Activated naive CD4-positive, alpha-beta T cell treated with anti-CD3 and anti-CD28 coated beads for 36 hours (primary cell): Measurements from ENCODE around the gene NIPAL1. TPM values are rescaled to one million over a fixed set of nuclear protein-coding genes. Genes with fewer than 3 reads are reported as not detected.
A peak's percentile ranks its signal among the peaks of the same experiment; 100 is the strongest.

Experiments
- CTCF ChIA-PET: fragments of 350-600 bp; sonication (Branson Sonifier 250); formaldehyde crosslinking; loops from one replicate; lab custom pipeline; 2021; ENCODE audit warnings: antibody characterized with exemption; lab: Charles Lee
- DNase-seq: peaks from one replicate; pipeline ENCODE4 v3.0.0-alpha.2; 2020
- H3K27ac Mint-ChIP-seq: one replicate; pipeline ENCODE4 v1.8.0; 2021; ENCODE audit warnings: mild to moderate bottlenecking, mixed read lengths
- H3K27me3 Mint-ChIP-seq: one replicate; pipeline ENCODE4 v1.8.0; 2021; ENCODE audit warnings: low read depth, mixed read lengths
- H3K36me3 Mint-ChIP-seq: one replicate; pipeline ENCODE4 v1.8.0; 2021; ENCODE audit warnings: low read depth, mixed read lengths
- H3K4me1 Mint-ChIP-seq: one replicate; pipeline ENCODE4 v1.8.0; 2021; ENCODE audit warnings: low read depth, mixed read lengths
- H3K4me3 Mint-ChIP-seq: one replicate; pipeline ENCODE4 v1.8.0; 2021; ENCODE audit warnings: mild to moderate bottlenecking, moderate library complexity, mixed read lengths
- H3K9me3 Mint-ChIP-seq: one replicate; pipeline ENCODE4 v1.8.0; 2021; ENCODE audit warnings: mixed read lengths
- intact Hi-C: fragments of 100-400 bp; cut with micrococcal nuclease; formaldehyde crosslinking; loops from one replicate; pipeline ENCODE4 v1.15.1; 2023
- total RNA-seq, 2 experiments: library from RNA; stranded (reverse); gene quantifications; one replicate each; pipeline ENCODE4 v1.2.3, GENCODE V29; 2021

The NIPAL1 gene
- total RNA-seq, 2 experiments from 2014 or later = 1.0 to 2.0 TPM

- H3K36me3 Mint-ChIP-seq = peaks cover 24% of the 10 kb centered on the region
- intact Hi-C loops = loop anchor here (5.0 kb wide), 1 partner anchor 65 kb away; no protein-coding TSS in a partner anchor
Observed at GRCh38 chr4:48067536-48067935, 51.0 kb downstream of the NIPAL1 start.

GRCh38 chr4:48068182-48068581, 51.6 kb downstream of the NIPAL1 start:
- no peak overlapping the region for H3K27ac Mint-ChIP-seq
- intact Hi-C loops = loop anchor here (5.0 kb wide), 1 partner anchor 66 kb away; no protein-coding TSS in a partner anchor
- peaks cover 36% of the 10 kb centered on the region for H3K4me1 Mint-ChIP-seq
- H3K27me3 Mint-ChIP-seq = no peaks in the 10 kb centered on the region
- H3K9me3 Mint-ChIP-seq = no peaks in the 10 kb centered on the region
- CTCF ChIA-PET = interaction anchor here (1.2 to 8.4 kb wide), 5 partner anchors 15 to 66 kb away, joined by 3 to 74 read pairs (median 5); no protein-coding TSS in a partner anchor
- DNase-seq = no peak
- H3K36me3 Mint-ChIP-seq = peaks cover 22% of the 10 kb centered on the region
- no peak overlapping the region for H3K4me3 Mint-ChIP-seq

More at GRCh38 chr4:48067536-48067935, 51.0 kb downstream of the NIPAL1 start:
- no peaks in the 10 kb centered on the region for H3K9me3 Mint-ChIP-seq
- peaks cover 36% of the 10 kb centered on the region for H3K4me1 Mint-ChIP-seq
- H3K27me3 Mint-ChIP-seq = no peaks in the 10 kb centered on the region
- no peak overlapping the region for H3K4me3 Mint-ChIP-seq
- H3K27ac Mint-ChIP-seq = no peak overlapping the region
- CTCF ChIA-PET = interaction anchor here (1.2 to 8.4 kb wide), 6 partner anchors 16 to 65 kb away, joined by 3 to 74 read pairs (median 4); no protein-coding TSS in a partner anchor
- no peak for DNase-seq

GRCh38 chr4:48069026-48069425, 52.5 kb downstream of the NIPAL1 start:
- Mint-ChIP-seq H3K27ac (no peak overlapping the region), H3K9me3 (no peaks in the 10 kb centered on the region), H3K4me1 (peaks cover 36% of the 10 kb centered on the region), H3K4me3 (no peak overlapping the region), H3K27me3 (no peaks in the 10 kb centered on the region), H3K36me3 (peaks cover 24% of the 10 kb centered on the region)
- no peak for DNase-seq
- intact Hi-C loops = loop anchor here (5.0 kb wide), 1 partner anchor 67 kb away; no protein-coding TSS in a partner anchor
- CTCF ChIA-PET = interaction anchor here (1.2 to 8.4 kb wide), 4 partner anchors 15 to 64 kb away, joined by 3 to 74 read pairs (median 6); no protein-coding TSS in a partner anchor

GRCh38 chr4:48071191-48071590, 54.6 kb downstream of the NIPAL1 start:
- Mint-ChIP-seq H3K27ac (no peak overlapping the region), H3K9me3 (no peaks in the 10 kb centered on the region), H3K27me3 (no peaks in the 10 kb centered on the region), H3K4me1 (peaks cover 25% of the 10 kb centered on the region), H3K36me3 (peaks cover 31% of the 10 kb centered on the region), H3K4me3 (no peak overlapping the region)
- intact Hi-C loops = no loop called here
- CTCF ChIA-PET = interaction anchor here (0.5 to 8.4 kb wide), 2 partner anchors 35 to 76 kb away, joined by 5 to 74 read pairs; no protein-coding TSS in a partner anchor
- DNase-seq = no peak

GRCh38 chr4:48073567-48074103, 57.1 kb downstream of the NIPAL1 start:
- Mint-ChIP-seq H3K27ac (no peak overlapping the region), H3K36me3 (peaks cover 22% of the 10 kb centered on the region), H3K4me1 (peaks cover 11% of the 10 kb centered on the region), H3K9me3 (no peaks in the 10 kb centered on the region), H3K27me3 (no peaks in the 10 kb centered on the region), H3K4me3 (no peak overlapping the region)
- DNase-seq = no peak
- intact Hi-C loops = no loop called here
- CTCF ChIA-PET = no interaction called here

- H3K27me3 Mint-ChIP-seq = no peaks in the 10 kb centered on the region
- no peak overlapping the region for H3K4me3 Mint-ChIP-seq
- H3K9me3 Mint-ChIP-seq = no peaks in the 10 kb centered on the region
- CTCF ChIA-PET = interaction anchor here (1.1 kb wide), 1 partner anchor 57 kb away, joined by 3 read pairs; no protein-coding TSS in a partner anchor
- intact Hi-C loops = no loop called here
- DNase-seq = no peak
- H3K36me3 Mint-ChIP-seq = peaks cover 23% of the 10 kb centered on the region
- H3K27ac Mint-ChIP-seq = no peak overlapping the region
- H3K4me1 Mint-ChIP-seq = peaks cover 19% of the 10 kb centered on the region
Observed at GRCh38 chr4:48074657-48075056, 58.1 kb downstream of the NIPAL1 start.

GRCh38 chr4:48078425-48078824, 61.9 kb downstream of the NIPAL1 start:
- peaks cover 35% of the 10 kb centered on the region for H3K4me1 Mint-ChIP-seq
- H3K36me3 Mint-ChIP-seq = peaks cover 20% of the 10 kb centered on the region
- intact Hi-C loops = no loop called here
- H3K27ac Mint-ChIP-seq = no peak overlapping the region
- H3K27me3 Mint-ChIP-seq = no peaks in the 10 kb centered on the region
- H3K9me3 Mint-ChIP-seq = no peaks in the 10 kb centered on the region
- no peak overlapping the region for H3K4me3 Mint-ChIP-seq
- DNase-seq = no peak
- CTCF ChIA-PET = interaction anchor here (1.9 to 2.6 kb wide), 2 partner anchors 8 to 44 kb away, joined by 9 to 14 read pairs; no protein-coding TSS in a partner anchor

- H3K27me3 Mint-ChIP-seq = no peaks in the 10 kb centered on the region
- DNase-seq = peak; percentile 34
- intact Hi-C loops = no loop called here
- no peak overlapping the region for H3K4me3 Mint-ChIP-seq
- H3K4me1 Mint-ChIP-seq = peaks cover 36% of the 10 kb centered on the region
- no peaks in the 10 kb centered on the region for H3K9me3 Mint-ChIP-seq
- H3K36me3 Mint-ChIP-seq = peaks cover 18% of the 10 kb centered on the region
- CTCF ChIA-PET = interaction anchor here (0.9 to 1.9 kb wide), 6 partner anchors 9 to 45 kb away, joined by 3 to 9 read pairs (median 4); no protein-coding TSS in a partner anchor
- H3K27ac Mint-ChIP-seq = peak overlapping the region; percentile 11
Observed at GRCh38 chr4:48078862-48079655, 62.5 kb downstream of the NIPAL1 start.

- DNase-seq = no peak
- Mint-ChIP-seq H3K27ac (no peak overlapping the region), H3K36me3 (peaks cover 16% of the 10 kb centered on the region), H3K27me3 (no peaks in the 10 kb centered on the region), H3K9me3 (no peaks in the 10 kb centered on the region), H3K4me1 (peaks cover 34% of the 10 kb centered on the region), H3K4me3 (no peak overlapping the region)
- CTCF ChIA-PET = interaction anchor here (0.7 to 1.9 kb wide), 6 partner anchors 10 to 46 kb away, joined by 3 to 9 read pairs (median 4); no protein-coding TSS in a partner anchor
- intact Hi-C loops = no loop called here
Observed at GRCh38 chr4:48079972-48080391, 63.4 kb downstream of the NIPAL1 start.

GRCh38 chr4:48081196-48081595, 64.6 kb downstream of the NIPAL1 start:
- Mint-ChIP-seq H3K4me3 (no peak overlapping the region), H3K36me3 (peaks cover 24% of the 10 kb centered on the region), H3K4me1 (peaks cover 45% of the 10 kb centered on the region)

GRCh38 chr4:48082956-48083355, 66.4 kb downstream of the NIPAL1 start:
- intact Hi-C loops = no loop called here
- no peak for DNase-seq
- H3K27ac Mint-ChIP-seq = no peak overlapping the region
- no peak overlapping the region for H3K4me3 Mint-ChIP-seq
- H3K27me3 Mint-ChIP-seq = no peaks in the 10 kb centered on the region
- CTCF ChIA-PET = interaction anchor here (1.2 to 2.1 kb wide), 10 partner anchors 10 to 81 kb away, joined by 3 to 18 read pairs (median 6); no protein-coding TSS in a partner anchor
- no peaks in the 10 kb centered on the region for H3K9me3 Mint-ChIP-seq
- H3K36me3 Mint-ChIP-seq = peaks cover 26% of the 10 kb centered on the region
- H3K4me1 Mint-ChIP-seq = peaks cover 47% of the 10 kb centered on the region

More at GRCh38 chr4:48081196-48081595, 64.6 kb downstream of the NIPAL1 start:
- CTCF ChIA-PET = no interaction called here
- H3K9me3 Mint-ChIP-seq = no peaks in the 10 kb centered on the region
- H3K27me3 Mint-ChIP-seq = no peaks in the 10 kb centered on the region
- H3K27ac Mint-ChIP-seq = no peak overlapping the region
- no peak for DNase-seq
- intact Hi-C loops = no loop called here
